Measurements from ENCODE around the gene SYN1. TPM values are rescaled to one million over a fixed set of nuclear protein-coding genes. Genes with fewer than 3 reads are reported as not detected.

SYN1 gene
- total RNA-seq, 4 donors from 2014 or later: 0.22 to 0.36 TPM; not detected in 2

DNA sequence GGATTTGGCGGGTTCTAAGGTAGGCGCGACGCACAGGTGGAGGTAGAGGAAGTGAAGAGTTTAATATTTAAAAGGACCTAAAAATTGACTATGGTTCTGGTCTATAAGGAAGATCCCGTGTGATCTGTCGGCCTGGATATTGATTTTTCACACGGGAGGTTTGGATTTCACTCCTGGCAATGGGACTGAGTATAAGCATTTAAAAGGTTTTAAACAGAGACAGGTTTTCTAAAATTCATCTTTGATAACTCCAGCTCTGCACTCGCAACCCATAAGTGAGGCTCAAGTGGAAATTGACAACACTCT lies 39.7 kb upstream of the SYN1 start:
- in situ Hi-C loops (cut with MboI; ENCODE audit: low sequenced_read_pairs in 4 of 4): loop anchor here in 2 of 4 donors (10.0 to 25.0 kb wide), 2 partner anchors 95 to 178 kb away; partner anchors contain the start of genes ARAF (in 1 of the 2) and ZNF81 (in 1 of the 2)
- ATAC-seq (no peak), DNase-seq (no peak)
- intact Hi-C loops (cut with DNase I; ENCODE audit: low total_unique reads): loop anchor here (2.0 to 10.0 kb wide), 6 partner anchors 99 to 427 kb away; partner anchors contain the start of genes ARAF, USP11, ZNF41 and ZNF81
- TF ChIP-seq, protein P1, sequence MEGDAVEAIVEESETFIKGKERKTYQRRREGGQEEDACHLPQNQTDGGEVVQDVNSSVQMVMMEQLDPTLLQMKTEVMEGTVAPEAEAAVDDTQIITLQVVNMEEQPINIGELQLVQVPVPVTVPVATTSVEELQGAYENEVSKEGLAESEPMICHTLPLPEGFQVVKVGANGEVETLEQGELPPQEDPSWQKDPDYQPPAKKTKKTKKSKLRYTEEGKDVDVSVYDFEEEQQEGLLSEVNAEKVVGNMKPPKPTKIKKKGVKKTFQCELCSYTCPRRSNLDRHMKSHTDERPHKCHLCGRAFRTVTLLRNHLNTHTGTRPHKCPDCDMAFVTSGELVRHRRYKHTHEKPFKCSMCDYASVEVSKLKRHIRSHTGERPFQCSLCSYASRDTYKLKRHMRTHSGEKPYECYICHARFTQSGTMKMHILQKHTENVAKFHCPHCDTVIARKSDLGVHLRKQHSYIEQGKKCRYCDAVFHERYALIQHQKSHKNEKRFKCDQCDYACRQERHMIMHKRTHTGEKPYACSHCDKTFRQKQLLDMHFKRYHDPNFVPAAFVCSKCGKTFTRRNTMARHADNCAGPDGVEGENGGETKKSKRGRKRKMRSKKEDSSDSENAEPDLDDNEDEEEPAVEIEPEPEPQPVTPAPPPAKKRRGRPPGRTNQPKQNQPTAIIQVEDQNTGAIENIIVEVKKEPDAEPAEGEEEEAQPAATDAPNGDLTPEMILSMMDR (IDR thresholded peaks at IDR 0.05 in 4 of 5, conservative IDR thresholded peaks at IDR 0.05 in 1 of 5): no peak
- TF ChIP-seq POLR2A (IDR thresholded peaks at IDR 0.05): no peak
- no peaks in the 10 kb centered on the region for H3K27me3 ChIP-seq
- H3K9me3 ChIP-seq: no peaks in the 10 kb centered on the region
- peak overlapping the region; percentile 88 to 96 (median 92) for H3K27ac ChIP-seq
- peaks cover 0 to 13% of the 10 kb centered on the region in 2 donors for H3K36me3 ChIP-seq
- H3K4me1 ChIP-seq: no peaks in the 10 kb centered on the region
- peak overlapping the region; percentile 57 to 81 (median 70) for H3K4me3 ChIP-seq

DNA sequence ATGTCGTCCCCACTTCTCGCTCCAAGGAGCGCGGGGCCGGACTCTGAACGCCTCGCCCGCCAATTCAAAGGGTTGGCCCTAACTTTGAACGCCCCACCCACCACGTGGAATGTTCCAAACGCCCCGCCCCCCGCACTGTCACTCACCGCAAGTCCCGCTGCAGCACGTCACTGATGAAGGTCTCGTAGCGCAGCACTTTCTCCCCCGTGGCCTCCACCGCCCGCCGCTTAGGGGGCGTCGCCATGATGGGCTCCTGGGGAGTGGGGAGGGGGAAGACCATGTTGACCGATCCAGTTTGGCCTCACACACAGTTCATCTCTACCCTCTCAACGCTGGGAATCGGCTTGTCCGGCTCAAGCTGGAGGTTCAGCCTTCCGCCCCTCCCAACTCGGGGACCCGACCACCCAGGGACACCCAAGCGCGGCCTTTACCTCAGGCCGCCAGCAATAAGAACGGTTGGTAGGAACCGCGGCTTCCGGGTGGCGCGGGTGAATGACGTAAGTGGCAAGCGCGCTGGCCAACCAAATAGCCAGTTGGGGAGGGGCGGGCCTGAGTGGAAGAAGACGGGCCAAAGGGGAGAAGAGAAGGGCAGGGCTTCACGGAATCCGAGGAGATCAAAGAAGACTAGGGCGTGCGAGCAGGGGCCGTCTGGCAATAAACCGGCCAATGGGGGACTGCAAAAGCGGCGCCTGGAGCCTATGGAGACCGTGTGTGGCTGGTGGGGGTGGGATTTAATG lies 39.2 kb upstream of the SYN1 start, which contains the start of gene UXT:
TSS of gene UXT (minus strand) at position 497 of the 737 bp plus-strand sequence. CDS start at position 244, 253 bp downstream.
- DNase-seq (peak; percentile 79 to 89), ATAC-seq (peak; percentile 95 to 96)
- no peaks in the 10 kb centered on the region for H3K9me3 ChIP-seq
- H3K27ac ChIP-seq: peak within 1 kb of the TSS; percentile 88 to 96 (median 92)
- no peaks in the 10 kb centered on the region for H3K4me1 ChIP-seq
- intact Hi-C loops (cut with DNase I; ENCODE audit: low total_unique reads): loop anchor here (1.0 to 10.0 kb wide), 7 partner anchors 9 to 426 kb away; partner anchors contain the start of genes ARAF, ELK1, USP11 and ZNF41
- peaks cover 0 to 16% of the 10 kb centered on the region in 2 donors for H3K36me3 ChIP-seq
- H3K4me3 ChIP-seq: peak within 1 kb of the TSS; percentile 57 to 81 (median 70)
- H3K27me3 ChIP-seq: no peaks in the 10 kb centered on the region
- in situ Hi-C loops (cut with MboI; ENCODE audit: low sequenced_read_pairs in 4 of 4): loop anchor here in 2 of 4 donors (10.0 to 25.0 kb wide), 2 partner anchors 94 to 178 kb away; partner anchors contain the start of genes ARAF (in 1 of the 2) and ZNF81 (in 1 of the 2)
- peak; percentile 66 to 68 for TF ChIP-seq POLR2A (IDR thresholded peaks at IDR 0.05)
- TF ChIP-seq, protein P1 (IDR thresholded peaks at IDR 0.05 in 4 of 5, conservative IDR thresholded peaks at IDR 0.05 in 1 of 5): no peak

DNA sequence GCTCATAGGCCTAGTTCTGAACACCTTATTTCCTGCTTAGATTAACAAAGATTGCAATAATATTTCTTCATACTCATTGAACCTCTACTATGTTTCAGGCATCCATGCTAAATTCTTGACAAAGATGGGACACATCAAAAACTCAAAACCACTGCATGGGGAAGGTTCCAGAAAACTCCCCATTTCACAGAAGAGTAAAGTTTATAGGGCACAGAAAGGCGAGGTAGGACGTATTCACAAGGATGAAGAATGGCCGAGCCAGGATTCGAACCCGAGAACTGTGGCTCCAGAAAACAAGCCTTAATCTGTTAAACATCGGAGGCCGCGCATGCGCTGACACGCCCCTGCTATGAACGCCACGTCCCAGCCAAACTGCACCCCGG lies 38.6 kb upstream of the SYN1 start:
- ATAC-seq: no peak
- TF ChIP-seq, protein P1 (IDR thresholded peaks at IDR 0.05 in 4 of 5, conservative IDR thresholded peaks at IDR 0.05 in 1 of 5): no peak
- no peak for TF ChIP-seq POLR2A (IDR thresholded peaks at IDR 0.05)
- H3K36me3 ChIP-seq: peaks cover 0 to 22% of the 10 kb centered on the region in 2 donors
- no peaks in the 10 kb centered on the region for H3K9me3 ChIP-seq
- peak overlapping the region; percentile 88 to 96 (median 92) for H3K27ac ChIP-seq
- in situ Hi-C loops (cut with MboI; ENCODE audit: low sequenced_read_pairs in 4 of 4): loop anchor here in 2 of 4 donors (10.0 to 25.0 kb wide), 2 partner anchors 93 to 179 kb away; partner anchors contain the start of genes ARAF (in 1 of the 2) and ZNF81 (in 1 of the 2)
- intact Hi-C loops (cut with DNase I; ENCODE audit: low total_unique reads): loop anchor here (1.0 to 10.0 kb wide), 7 partner anchors 8 to 425 kb away; partner anchors contain the start of genes ARAF, ELK1, USP11 and ZNF41
- peak overlapping the region; percentile 57 to 81 (median 70) for H3K4me3 ChIP-seq
- no peak for DNase-seq
- H3K27me3 ChIP-seq: no peaks in the 10 kb centered on the region
- H3K4me1 ChIP-seq: no peaks in the 10 kb centered on the region

DNA sequence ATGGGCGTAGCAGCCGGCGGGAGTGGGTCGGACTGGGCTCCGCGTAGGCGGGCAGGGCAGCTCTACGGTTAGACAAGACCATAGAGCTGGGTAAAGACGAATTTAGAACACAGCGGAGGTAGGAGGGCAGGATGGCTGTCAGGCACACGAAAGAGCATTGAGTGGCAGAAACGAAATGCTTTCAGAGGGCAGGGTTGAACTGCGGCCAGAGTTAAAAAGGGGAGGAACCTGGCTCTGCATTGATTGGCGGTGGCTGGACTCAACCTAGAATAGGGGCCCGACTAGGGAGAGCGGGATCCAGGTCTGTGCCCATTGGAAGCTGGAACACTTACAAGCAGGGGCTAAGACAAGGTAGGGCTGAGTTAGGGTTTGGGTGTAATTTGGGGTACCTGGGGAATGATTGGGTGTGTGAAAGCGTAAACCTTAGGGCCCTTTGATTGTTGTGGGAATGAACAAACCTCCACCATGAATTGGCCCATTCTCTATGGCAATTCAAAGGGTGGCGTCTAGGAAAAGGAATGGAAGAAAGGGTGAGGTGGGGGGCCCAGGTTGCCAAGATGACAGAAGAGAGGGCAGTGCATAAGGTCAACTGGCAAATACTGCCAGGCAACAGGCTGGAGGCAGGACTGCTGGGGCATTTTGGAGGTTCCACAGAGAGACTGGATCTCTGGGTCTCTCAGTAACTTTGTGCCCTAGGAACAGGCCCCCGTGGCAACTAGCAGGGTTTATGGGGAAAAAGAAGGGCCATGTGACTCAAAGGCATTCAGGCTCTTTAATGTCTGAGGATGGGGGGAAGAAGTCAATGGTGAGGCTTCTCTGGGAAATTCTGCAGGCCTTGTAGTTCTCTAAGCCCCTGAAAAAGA lies 31.6 kb upstream of the SYN1 start:
- intact Hi-C loops (cut with DNase I; ENCODE audit: low total_unique reads): loop anchor here (2.0 to 10.0 kb wide), 4 partner anchors 90 to 460 kb away; partner anchors contain the start of genes ARAF and ZNF81

More for the DNA sequence above, 31.6 kb upstream of the SYN1 start:
- peaks cover 5 to 8% of the 10 kb centered on the region in 2 donors for H3K4me1 ChIP-seq
- ATAC-seq (peak; percentile 18 to 40), DNase-seq (no peak)
- in situ Hi-C loops (cut with MboI; ENCODE audit: low sequenced_read_pairs in 4 of 4): loop anchor here in 2 of 4 donors (10.0 to 25.0 kb wide), 2 partner anchors 86 to 186 kb away; partner anchors contain the start of genes ARAF (in 1 of the 2) and ZNF81 (in 1 of the 2)
- TF ChIP-seq, protein P1 (IDR thresholded peaks at IDR 0.05 in 4 of 5, conservative IDR thresholded peaks at IDR 0.05 in 1 of 5): no peak
- no peak for TF ChIP-seq POLR2A (IDR thresholded peaks at IDR 0.05)
- peaks cover 0 to 11% of the 10 kb centered on the region in 2 donors for H3K36me3 ChIP-seq
- peak overlapping the region; percentile 49 to 69 (median 52) for H3K4me3 ChIP-seq
- no peaks in the 10 kb centered on the region for H3K27me3 ChIP-seq
- H3K27ac ChIP-seq: peak overlapping the region; percentile 85 to 94 (median 92)
- H3K9me3 ChIP-seq: no peaks in the 10 kb centered on the region
